ENCODE measurements around the gene LRRC75B.
"Not testable (repeated sequence)": the region's sequence is repeated elsewhere in the genome, so short reads cannot be mapped to it uniquely, and the experiment has no call there.

The LRRC75B gene

GRCh38 chr22:24595228-24595627, 2.4 kb upstream of the LRRC75B start (continued):
- TF ChIP-seq CSRNP3 (CRISPR knock-in tag; IDR thresholded peaks at IDR 0.05), result no peak
- no peak for TF ChIP-seq CREB5 (CRISPR knock-in tag; IDR thresholded peaks at IDR 0.05; ENCODE audit: low read depth)

GRCh38 chr22:24594569-24595120, 1.8 kb upstream of the LRRC75B start:
- no peak for ATAC-seq
- TF ChIP-seq ESRRG (CRISPR knock-in tag; IDR thresholded peaks at IDR 0.05) (no peak), CSDC2 (CRISPR knock-in tag; IDR thresholded peaks at IDR 0.05) (no peak), ZFP30 (CRISPR knock-in tag; IDR thresholded peaks at IDR 0.05) (no peak)

- no peak for ATAC-seq
- no peak for TF ChIP-seq ZFP3 (CRISPR knock-in tag; IDR thresholded peaks at IDR 0.05)
- no peak for TF ChIP-seq CSRNP3 (CRISPR knock-in tag; IDR thresholded peaks at IDR 0.05)
- TF ChIP-seq ISL1 (CRISPR knock-in tag; IDR thresholded peaks at IDR 0.05), result no peak
- TF ChIP-seq CSDC2 (CRISPR knock-in tag; IDR thresholded peaks at IDR 0.05), result no peak
- TF ChIP-seq TSHZ2 (CRISPR knock-in tag; IDR thresholded peaks at IDR 0.05), result no peak
- TF ChIP-seq SNAI2 (CRISPR knock-in tag; IDR thresholded peaks at IDR 0.05), result no peak
- no peak for TF ChIP-seq ZC3H10 (CRISPR knock-in tag; IDR thresholded peaks at IDR 0.05)
- TF ChIP-seq PATZ1 (CRISPR knock-in tag; IDR thresholded peaks at IDR 0.05; ENCODE audit: borderline replicate concordance), result no peak
- no peak for TF ChIP-seq RARB (CRISPR knock-in tag; IDR thresholded peaks at IDR 0.05)
- TF ChIP-seq ZNF8 (CRISPR knock-in tag; IDR thresholded peaks at IDR 0.05), result no peak
- TF ChIP-seq TCF4 (CRISPR knock-in tag; IDR thresholded peaks at IDR 0.05; ENCODE audit: borderline replicate concordance), result no peak
- TF ChIP-seq POU6F1 (CRISPR knock-in tag; IDR thresholded peaks at IDR 0.05; ENCODE audit: borderline replicate concordance, low read depth), result no peak
- TF ChIP-seq ARNTL (CRISPR knock-in tag; IDR thresholded peaks at IDR 0.05; ENCODE audit: borderline replicate concordance, low read depth), result no peak
- TF ChIP-seq GLIS3 (CRISPR knock-in tag; IDR thresholded peaks at IDR 0.05), result no peak
- no peak for TF ChIP-seq ZFP30 (CRISPR knock-in tag; IDR thresholded peaks at IDR 0.05)
- TF ChIP-seq PPARA (CRISPR knock-in tag; IDR thresholded peaks at IDR 0.05; ENCODE audit: borderline replicate concordance), result no peak
- TF ChIP-seq OSR1 (CRISPR knock-in tag; IDR thresholded peaks at IDR 0.05), result no peak
- no peak for TF ChIP-seq BACH2 (CRISPR knock-in tag; IDR thresholded peaks at IDR 0.05; ENCODE audit: borderline replicate concordance)
Measured at GRCh38 chr22:24593836-24594568, 1.1 kb upstream of the LRRC75B start.

GRCh38 chr22:24593559-24593835, 624 bp upstream of the LRRC75B start:
- ATAC-seq, result not testable (repeated sequence)

All from SK-N-SH treated with all-trans-retinoic acid at 6 μM for 48 hours (cell line).